ENCODE data around the gene TOMM20L.

TOMM20L gene

GRCh38 chr14:58362798-58363412 lies 32.8 kb upstream of the TOMM20L start:
- no peaks in the 10 kb centered on the region for H3K27me3 ChIP-seq (ENCODE audit: insufficient read depth, poor library complexity, severe bottlenecking)
- peak in 1 of 2 experiments; percentile 13 for DNase-seq (ENCODE audit: low read depth in 1 of 2, low spot score in 1 of 2)
- H3K4me3 ChIP-seq (replicated peaks; ENCODE audit: insufficient read depth, low read length): no peak overlapping the region
- no peak overlapping the region for H3K27ac ChIP-seq (replicated peaks)
- TF ChIP-seq POLR2AphosphoS5 (IDR thresholded peaks at IDR 0.05; ENCODE audit: low read depth): no peak
- TF ChIP-seq GABPA (IDR thresholded peaks at IDR 0.05; ENCODE audit: low read depth): no peak
- no peak for TF ChIP-seq SPI1 (IDR thresholded peaks at IDR 0.05; ENCODE audit: borderline replicate concordance, low read depth)
- TF ChIP-seq CTCF (IDR thresholded peaks at IDR 0.05; ENCODE audit: insufficient read depth, low read length): no peak

GRCh38 chr14:58364316-58364715 lies 31.4 kb upstream of the TOMM20L start:
- H3K27ac ChIP-seq (replicated peaks): no peak overlapping the region
- TF ChIP-seq POLR2AphosphoS5 (IDR thresholded peaks at IDR 0.05; ENCODE audit: low read depth) (no peak), CTCF (IDR thresholded peaks at IDR 0.05; ENCODE audit: insufficient read depth, low read length) (no peak), GABPA (IDR thresholded peaks at IDR 0.05; ENCODE audit: low read depth) (no peak), SPI1 (IDR thresholded peaks at IDR 0.05; ENCODE audit: borderline replicate concordance, low read depth) (no peak), REST (IDR thresholded peaks at IDR 0.05; ENCODE audit: insufficient replicate concordance, low read depth) (no peak)
- H3K27me3 ChIP-seq (ENCODE audit: insufficient read depth, poor library complexity, severe bottlenecking): no peaks in the 10 kb centered on the region
- no peak overlapping the region for H3K4me3 ChIP-seq (replicated peaks; ENCODE audit: insufficient read depth, low read length)
- DNase-seq (ENCODE audit: low read depth in 1 of 2, low spot score in 1 of 2): no peak

- H3K27ac ChIP-seq (replicated peaks): no peak overlapping the region
- no peak for DNase-seq (ENCODE audit: low read depth in 1 of 2, low spot score in 1 of 2)
- no peak overlapping the region for H3K4me3 ChIP-seq (replicated peaks; ENCODE audit: insufficient read depth, low read length)
- no peaks in the 10 kb centered on the region for H3K27me3 ChIP-seq (ENCODE audit: insufficient read depth, poor library complexity, severe bottlenecking)
- TF ChIP-seq CTCF (IDR thresholded peaks at IDR 0.05; ENCODE audit: insufficient read depth, low read length): no peak
- TF ChIP-seq GABPA (IDR thresholded peaks at IDR 0.05; ENCODE audit: low read depth): no peak
- no peak for TF ChIP-seq REST (IDR thresholded peaks at IDR 0.05; ENCODE audit: insufficient replicate concordance, low read depth)
- no peak for TF ChIP-seq SPI1 (IDR thresholded peaks at IDR 0.05; ENCODE audit: borderline replicate concordance, low read depth)
- no peak for TF ChIP-seq POLR2AphosphoS5 (IDR thresholded peaks at IDR 0.05; ENCODE audit: low read depth)
Measured at GRCh38 chr14:58367296-58367695, 28.4 kb upstream of the TOMM20L start.

GRCh38 chr14:58368956-58369355 lies 26.8 kb upstream of the TOMM20L start:
- Histone ChIP-seq H3K4me3 (replicated peaks; ENCODE audit: insufficient read depth, low read length) (no peak overlapping the region), H3K27ac (replicated peaks) (no peak overlapping the region), H3K27me3 (ENCODE audit: insufficient read depth, poor library complexity, severe bottlenecking) (no peaks in the 10 kb centered on the region)
- no peak for DNase-seq (ENCODE audit: low read depth in 1 of 2, low spot score in 1 of 2)
- TF ChIP-seq POLR2AphosphoS5 (IDR thresholded peaks at IDR 0.05; ENCODE audit: low read depth) (no peak), GABPA (IDR thresholded peaks at IDR 0.05; ENCODE audit: low read depth) (no peak), SPI1 (IDR thresholded peaks at IDR 0.05; ENCODE audit: borderline replicate concordance, low read depth) (no peak), REST (IDR thresholded peaks at IDR 0.05; ENCODE audit: insufficient replicate concordance, low read depth) (no peak), CTCF (IDR thresholded peaks at IDR 0.05; ENCODE audit: insufficient read depth, low read length) (no peak)

All from HL-60 (cell line).